T-helper 1 cell (primary cell): ENCODE results near the gene DAPK1.

ENCODE experiments used
- DNase-seq, 5 donors: peaks; one replicate each; pipeline ENCODE4 v3.0.0-alpha.2; 2012 to 2020

The DAPK1 gene

GRCh38 chr9:87751423-87751822, 253.8 kb downstream of the DAPK1 start:
- DNase-seq = no peak

- no peak for DNase-seq
Observed at GRCh38 chr9:87751868-87752267, 254.2 kb downstream of the DAPK1 start.

GRCh38 chr9:87753313-87753712, 255.6 kb downstream of the DAPK1 start:
- no peak for DNase-seq
